ENCODE results near the gene FAM24A. TPM values are rescaled to one million over a fixed set of nuclear protein-coding genes. Genes with fewer than 3 reads are reported as not detected.

FAM24A gene
- total and polyA plus RNA-seq, 10 of the 15 experiments (the other 5 are each of a cell fraction or from before 2014, with no cell fraction given): not detected

DNA sequence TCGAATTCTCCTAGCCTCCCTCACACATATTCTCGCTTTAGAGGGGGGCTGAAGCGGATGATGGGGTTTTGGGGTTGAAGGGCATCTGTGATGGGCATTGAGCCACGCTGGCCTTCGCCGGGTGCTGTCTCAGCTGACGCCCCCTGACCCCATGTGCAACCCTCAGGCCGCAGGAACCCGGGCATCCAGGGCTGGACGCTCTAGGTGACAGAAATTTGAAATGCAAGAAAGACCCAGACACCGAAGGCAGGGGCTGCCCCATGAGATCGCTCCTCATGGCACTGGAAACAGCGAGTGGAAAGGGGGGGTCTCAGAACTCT, 44.3 kb downstream of the FAM24A start:
- Histone ChIP-seq H3K27me3 (replicated peaks in 1 of 2; ENCODE audit: control insufficient read depth in 2 of 2, insufficient read depth in 2 of 2, low read length in 1 of 2) (no peaks in the 10 kb centered on the region), H3K9ac (ENCODE audit: control insufficient read depth, insufficient read depth, low read length) (no peak overlapping the region), H4K20me1 (ENCODE audit: control insufficient read depth, insufficient read depth) (no peaks in the 10 kb centered on the region), H3K27ac (ENCODE audit: control insufficient read depth, insufficient read depth) (no peak overlapping the region), H3K4me3 (no peak overlapping the region), H3K4me1 (ENCODE audit: control insufficient read depth, insufficient read depth, low read length) (peaks cover 5% of the 10 kb centered on the region), H2AFZ (ENCODE audit: control insufficient read depth, low read depth, low read length) (peak overlapping the region; percentile 98), H3K9me3 (replicated peaks; ENCODE audit: control insufficient read depth, insufficient read depth, low read length) (peaks cover 4% of the 10 kb centered on the region; the same call in 2 of the 3 replicates), H3K79me2 (ENCODE audit: control insufficient read depth, insufficient read depth, low read length) (peaks cover 4% of the 10 kb centered on the region), H3K4me2 (ENCODE audit: control insufficient read depth, insufficient read depth) (peak overlapping the region; percentile 67; the same call in 1 of the 2 replicates), H3K36me3 (ENCODE audit: control insufficient read depth in 2 of 2, insufficient read depth in 2 of 2, low read length in 1 of 2) (no peaks in the 10 kb centered on the region)
- no peak for FAIRE-seq
- SMC1A ChIA-PET (ENCODE audit: uncharacterized antibody, unreplicated experiment): interaction anchor here (1.5 to 2.0 kb wide), 3 partner anchors 11 to 26 kb away, joined by 3 to 7 read pairs (median 6); partner anchors contain the start of gene PSTK
- RAD21 ChIA-PET (ENCODE audit: unreplicated experiment): interaction anchor here (1.1 to 1.7 kb wide), 3 partner anchors 18 to 26 kb away, joined by 3 to 7 read pairs (median 4); partner anchors contain the start of gene PSTK
- 73% methylated on average over 13 of the region's 13 CpGs for WGBS (ENCODE audit: insufficient coverage, insufficient replicate concordance, low lambda C conversion rate, missing lambda C conversion rate)
- TF ChIP-seq SRF (IDR thresholded peaks at IDR 0.05; ENCODE audit: low read depth in 2 of 2, low read length in 2 of 2) (no peak), LARP7 (IDR thresholded peaks at IDR 0.05) (0 out of 2 replicates have a peak, but pooled peaks have one; percentile 5)
- BruUV-seq (replicated peaks): no TSS peak
- CTCF ChIA-PET: interaction anchor here (0.7 to 1.2 kb wide), 2 partner anchors 25 to 527 kb away, joined by 3 to 5 read pairs; partner anchors contain the start of gene PSTK
- POLR2A ChIA-PET: interaction anchor here (1.7 kb wide), 1 partner anchor 26 kb away, joined by 4 read pairs; no protein-coding TSS in a partner anchor
- intact Hi-C loops (cut with micrococcal nuclease; ENCODE audit: unreplicated experiment): loop anchor here (5.0 kb wide), 1 partner anchor 77 kb away; the partner anchor contains the start of gene FAM24B
- no peak for ATAC-seq
- in situ Hi-C loops (cut with MboI): no loop called here
- no peak for DNase-seq (ENCODE audit: low read depth, low spot score)

DNA sequence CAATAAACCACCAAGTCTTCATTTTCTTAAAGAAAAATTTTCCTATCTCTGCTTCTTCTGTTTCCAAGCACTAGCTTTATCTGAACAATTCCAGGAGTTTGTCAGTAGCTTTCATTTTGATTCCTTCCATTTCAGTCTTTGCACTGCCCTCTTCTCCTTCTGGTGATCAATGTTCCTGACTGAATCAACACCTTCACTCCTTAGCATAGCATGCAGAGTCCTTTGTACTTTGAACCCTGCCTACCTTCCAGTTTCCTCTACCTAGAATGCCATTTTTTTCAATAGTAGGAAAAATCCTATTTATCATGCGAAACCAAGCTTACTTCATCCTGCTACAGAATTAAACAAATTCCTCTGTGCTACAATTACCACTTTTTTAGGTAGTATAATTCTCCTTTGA, 45.5 kb downstream of the FAM24A start:
- FAIRE-seq (no peak), ATAC-seq (no peak), DNase-seq (ENCODE audit: low read depth, low spot score) (no peak)
- Histone ChIP-seq H3K9ac (ENCODE audit: control insufficient read depth, insufficient read depth, low read length) (no peak overlapping the region), H3K27me3 (replicated peaks in 1 of 2; ENCODE audit: control insufficient read depth in 2 of 2, insufficient read depth in 2 of 2, low read length in 1 of 2) (no peaks in the 10 kb centered on the region), H3K9me3 (replicated peaks; ENCODE audit: control insufficient read depth, insufficient read depth, low read length) (peaks cover 4% of the 10 kb centered on the region; the same call in 2 of the 3 replicates), H3K36me3 (ENCODE audit: control insufficient read depth in 2 of 2, insufficient read depth in 2 of 2, low read length in 1 of 2) (no peaks in the 10 kb centered on the region), H3K4me1 (ENCODE audit: control insufficient read depth, insufficient read depth, low read length) (peaks cover 5% of the 10 kb centered on the region), H3K27ac (ENCODE audit: control insufficient read depth, insufficient read depth) (no peak overlapping the region), H3K79me2 (ENCODE audit: control insufficient read depth, insufficient read depth, low read length) (peaks cover 4% of the 10 kb centered on the region), H2AFZ (ENCODE audit: control insufficient read depth, low read depth, low read length) (no peak overlapping the region), H3K4me3 (no peak overlapping the region), H4K20me1 (ENCODE audit: control insufficient read depth, insufficient read depth) (no peaks in the 10 kb centered on the region), H3K4me2 (ENCODE audit: control insufficient read depth, insufficient read depth) (no peak overlapping the region)
- ChIA-PET POLR2A (interaction anchor here (0.9 kb wide), 1 partner anchor 32 kb away, joined by 3 read pairs; no protein-coding TSS in a partner anchor), SMC1A (ENCODE audit: uncharacterized antibody, unreplicated experiment) (interaction anchor here (2.0 to 3.4 kb wide), 2 partner anchors 10 kb away, joined by 6 to 11 read pairs; no protein-coding TSS in a partner anchor), CTCF (interaction anchor here (0.7 to 1.5 kb wide), 4 partner anchors 11 to 25 kb away, joined by 3 to 6 read pairs (median 3); no protein-coding TSS in a partner anchor), RAD21 (ENCODE audit: unreplicated experiment) (no interaction called here)
- no TSS peak for BruUV-seq (replicated peaks)
- in situ Hi-C loops (cut with MboI) (no loop called here), intact Hi-C loops (cut with micrococcal nuclease; ENCODE audit: unreplicated experiment) (no loop called here)
- WGBS (ENCODE audit: insufficient coverage, insufficient replicate concordance, low lambda C conversion rate, missing lambda C conversion rate): 100% methylated on average over 1 of the region's 1 CpG
- TF ChIP-seq SPI1 (IDR thresholded peaks at IDR 0.05; ENCODE audit: borderline replicate concordance, insufficient read depth, low read depth, low read length) (no peak), ATF7 (IDR thresholded peaks at IDR 0.05; ENCODE audit: low read depth) (no peak), FOXM1 (IDR thresholded peaks at IDR 0.05; ENCODE audit: low read depth, low read length) (no peak), CBX3 (IDR thresholded peaks at IDR 0.05; ENCODE audit: borderline replicate concordance, low read depth) (no peak), MXI1 (IDR thresholded peaks at IDR 0.05; ENCODE audit: low read depth, low read length) (no peak), POLR2AphosphoS2 (IDR thresholded peaks at IDR 0.05; ENCODE audit: low read depth, low read length) (no peak)
- TF ChIP-seq, protein P1, sequence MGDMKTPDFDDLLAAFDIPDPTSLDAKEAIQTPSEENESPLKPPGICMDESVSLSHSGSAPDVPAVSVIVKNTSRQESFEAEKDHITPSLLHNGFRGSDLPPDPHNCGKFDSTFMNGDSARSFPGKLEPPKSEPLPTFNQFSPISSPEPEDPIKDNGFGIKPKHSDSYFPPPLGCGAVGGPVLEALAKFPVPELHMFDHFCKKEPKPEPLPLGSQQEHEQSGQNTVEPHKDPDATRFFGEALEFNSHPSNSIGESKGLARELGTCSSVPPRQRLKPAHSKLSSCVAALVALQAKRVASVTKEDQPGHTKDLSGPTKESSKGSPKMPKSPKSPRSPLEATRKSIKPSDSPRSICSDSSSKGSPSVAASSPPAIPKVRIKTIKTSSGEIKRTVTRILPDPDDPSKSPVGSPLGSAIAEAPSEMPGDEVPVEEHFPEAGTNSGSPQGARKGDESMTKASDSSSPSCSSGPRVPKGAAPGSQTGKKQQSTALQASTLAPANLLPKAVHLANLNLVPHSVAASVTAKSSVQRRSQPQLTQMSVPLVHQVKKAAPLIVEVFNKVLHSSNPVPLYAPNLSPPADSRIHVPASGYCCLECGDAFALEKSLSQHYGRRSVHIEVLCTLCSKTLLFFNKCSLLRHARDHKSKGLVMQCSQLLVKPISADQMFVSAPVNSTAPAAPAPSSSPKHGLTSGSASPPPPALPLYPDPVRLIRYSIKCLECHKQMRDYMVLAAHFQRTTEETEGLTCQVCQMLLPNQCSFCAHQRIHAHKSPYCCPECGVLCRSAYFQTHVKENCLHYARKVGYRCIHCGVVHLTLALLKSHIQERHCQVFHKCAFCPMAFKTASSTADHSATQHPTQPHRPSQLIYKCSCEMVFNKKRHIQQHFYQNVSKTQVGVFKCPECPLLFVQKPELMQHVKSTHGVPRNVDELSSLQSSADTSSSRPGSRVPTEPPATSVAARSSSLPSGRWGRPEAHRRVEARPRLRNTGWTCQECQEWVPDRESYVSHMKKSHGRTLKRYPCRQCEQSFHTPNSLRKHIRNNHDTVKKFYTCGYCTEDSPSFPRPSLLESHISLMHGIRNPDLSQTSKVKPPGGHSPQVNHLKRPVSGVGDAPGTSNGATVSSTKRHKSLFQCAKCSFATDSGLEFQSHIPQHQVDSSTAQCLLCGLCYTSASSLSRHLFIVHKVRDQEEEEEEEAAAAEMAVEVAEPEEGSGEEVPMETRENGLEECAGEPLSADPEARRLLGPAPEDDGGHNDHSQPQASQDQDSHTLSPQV (IDR thresholded peaks at IDR 0.05): no peak
- TF ChIP-seq, protein P2, sequence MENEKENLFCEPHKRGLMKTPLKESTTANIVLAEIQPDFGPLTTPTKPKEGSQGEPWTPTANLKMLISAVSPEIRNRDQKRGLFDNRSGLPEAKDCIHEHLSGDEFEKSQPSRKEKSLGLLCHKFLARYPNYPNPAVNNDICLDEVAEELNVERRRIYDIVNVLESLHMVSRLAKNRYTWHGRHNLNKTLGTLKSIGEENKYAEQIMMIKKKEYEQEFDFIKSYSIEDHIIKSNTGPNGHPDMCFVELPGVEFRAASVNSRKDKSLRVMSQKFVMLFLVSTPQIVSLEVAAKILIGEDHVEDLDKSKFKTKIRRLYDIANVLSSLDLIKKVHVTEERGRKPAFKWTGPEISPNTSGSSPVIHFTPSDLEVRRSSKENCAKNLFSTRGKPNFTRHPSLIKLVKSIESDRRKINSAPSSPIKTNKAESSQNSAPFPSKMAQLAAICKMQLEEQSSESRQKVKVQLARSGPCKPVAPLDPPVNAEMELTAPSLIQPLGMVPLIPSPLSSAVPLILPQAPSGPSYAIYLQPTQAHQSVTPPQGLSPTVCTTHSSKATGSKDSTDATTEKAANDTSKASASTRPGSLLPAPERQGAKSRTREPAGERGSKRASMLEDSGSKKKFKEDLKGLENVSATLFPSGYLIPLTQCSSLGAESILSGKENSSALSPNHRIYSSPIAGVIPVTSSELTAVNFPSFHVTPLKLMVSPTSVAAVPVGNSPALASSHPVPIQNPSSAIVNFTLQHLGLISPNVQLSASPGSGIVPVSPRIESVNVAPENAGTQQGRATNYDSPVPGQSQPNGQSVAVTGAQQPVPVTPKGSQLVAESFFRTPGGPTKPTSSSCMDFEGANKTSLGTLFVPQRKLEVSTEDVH (IDR thresholded peaks at IDR 0.05; ENCODE audit: low read depth, partially characterized antibody): no peak
